ENCODE measurements around the gene CAND1.

GRCh38 chr12:67239061-67239460 is 30.1 kb upstream of the CAND1 start:
- TF ChIP-seq TARDBP (IDR thresholded peaks at IDR 0.05): no peak
- TF ChIP-seq ZNF384 (IDR thresholded peaks at IDR 0.05): no peak
- TF ChIP-seq NFRKB (IDR thresholded peaks at IDR 0.05): no peak
- TF ChIP-seq FOXA1 (IDR thresholded peaks at IDR 0.05): no peak
- TF ChIP-seq HDGF (IDR thresholded peaks at IDR 0.05; ENCODE audit: borderline replicate concordance): no peak
- TF ChIP-seq BHLHE40 (IDR thresholded peaks at IDR 0.05; ENCODE audit: borderline replicate concordance): no peak
- no peak for TF ChIP-seq SP1 (IDR thresholded peaks at IDR 0.05)
- no peak for TF ChIP-seq FOXK2 (IDR thresholded peaks at IDR 0.05)
- no peak for TF ChIP-seq ARNT (IDR thresholded peaks at IDR 0.05)
- TF ChIP-seq FOXM1 (IDR thresholded peaks at IDR 0.05; ENCODE audit: borderline replicate concordance): no peak
- TF ChIP-seq PKNOX1 (IDR thresholded peaks at IDR 0.05): no peak
- no peak for TF ChIP-seq CTBP1 (IDR thresholded peaks at IDR 0.05; ENCODE audit: borderline replicate concordance)
- TF ChIP-seq SUZ12 (IDR thresholded peaks at IDR 0.05): no peak
